DOHH2 (cell line): Measurements from ENCODE around the gene MAP4K4.

Experiments used
- H3F3A ChIP-seq: fragments of 200-600 bp; sonication (generic), shearing (Covaris generic); 2 replicates; pipeline ENCODE4 v1.6.0; 2016; ENCODE audit warnings: antibody characterized with exemption, mild to moderate bottlenecking; ENCODE audit not compliant: control insufficient read depth, insufficient read depth
- H3K27ac ChIP-seq: fragments of 200-600 bp; sonication (generic); 2 replicates; pipeline ENCODE4 v1.5.1; 2014; ENCODE audit warnings: low read depth, mild to moderate bottlenecking, low read length, moderate library complexity
- H3K27me3 ChIP-seq: fragments of 200-600 bp; sonication (generic); 2 replicates; pipeline ENCODE4 v1.6.1; 2014; ENCODE audit warnings: mild to moderate bottlenecking, low read length, mixed read lengths; ENCODE audit not compliant: control insufficient read depth
- H3K36me3 ChIP-seq: fragments of 200-600 bp; sonication (generic); 2 replicates; pipeline ENCODE4 v1.6.1; 2014; ENCODE audit warnings: mild to moderate bottlenecking, low read length, moderate library complexity, mixed read lengths; ENCODE audit not compliant: control insufficient read depth
- H3K4me1 ChIP-seq: fragments of 200-600 bp; sonication (generic); 2 replicates; pipeline ENCODE4 v1.6.1; 2014; ENCODE audit warnings: mild to moderate bottlenecking, low read length, mixed read lengths; ENCODE audit not compliant: control insufficient read depth
- H3K4me2 ChIP-seq: fragments of 200-600 bp; sonication (generic); 2 replicates; pipeline ENCODE4 v1.6.0; 2014; ENCODE audit warnings: mild to moderate bottlenecking, low read length, moderate library complexity
- H3K4me3 ChIP-seq: fragments of 200-600 bp; sonication (generic); 2 replicates; pipeline ENCODE4 v1.5.1; 2014; ENCODE audit warnings: mild to moderate bottlenecking, low read length, mixed read lengths
- H3K79me2 ChIP-seq: fragments of 200-600 bp; sonication (generic); 2 replicates; pipeline ENCODE4 v1.6.1; 2014; ENCODE audit warnings: mild to moderate bottlenecking, low read length, mixed read lengths; ENCODE audit not compliant: control insufficient read depth
- H3K9me2 ChIP-seq: fragments of 200-600 bp; sonication (generic); replicated peaks from 2 replicates; pipeline ENCODE4 v1.6.1; 2014; ENCODE audit warnings: mild to moderate bottlenecking, low read length, mixed read lengths; ENCODE audit not compliant: control insufficient read depth
- H3K9me3 ChIP-seq: fragments of 200-600 bp; sonication (generic); 2 replicates; pipeline ENCODE4 v1.6.1; 2014; ENCODE audit warnings: antibody characterized with exemption, low read length, mixed read lengths; ENCODE audit not compliant: control insufficient read depth, insufficient read depth
- H4K20me1 ChIP-seq: fragments of 200-600 bp; sonication (generic); 2 replicates; pipeline ENCODE4 v1.6.0; 2014; ENCODE audit warnings: low read depth, mild to moderate bottlenecking, antibody characterized with exemption, low read length, moderate library complexity; ENCODE audit not compliant: control insufficient read depth, insufficient read depth
- CTCF ChIP-seq: fragments of 200-600 bp; sonication (generic); IDR thresholded peaks from one replicate; pipeline ENCODE4 v1.5.1; 2014; ENCODE audit warnings: antibody characterized with exemption, mild to moderate bottlenecking, low read depth, low read length; ENCODE audit not compliant: poor library complexity, severe bottlenecking
- EZH2phosphoT487 ChIP-seq: fragments of 200-600 bp; sonication (generic); IDR thresholded peaks from 2 replicates; pipeline ENCODE4 v1.6.1; 2017; ENCODE audit warnings: borderline replicate concordance, mild to moderate bottlenecking, antibody characterized with exemption, low read length, moderate library complexity, mixed read lengths

The MAP4K4 gene

GRCh38 chr2:101802329-101802728 is 104.8 kb downstream of the MAP4K4 start:
- no peaks in the 10 kb centered on the region for H3F3A ChIP-seq
- peaks cover 84% of the 10 kb centered on the region for H3K79me2 ChIP-seq
- H3K9me2 ChIP-seq: no peaks in the 10 kb centered on the region
- no peaks in the 10 kb centered on the region for H3K27me3 ChIP-seq
- H3K4me3 ChIP-seq: no peak overlapping the region
- H3K4me1 ChIP-seq: peaks cover 28% of the 10 kb centered on the region
- no peak overlapping the region for H3K27ac ChIP-seq
- no peak for TF ChIP-seq CTCF
- TF ChIP-seq EZH2phosphoT487: no peak
- no peaks in the 10 kb centered on the region for H3K9me3 ChIP-seq
- peaks cover 3% of the 10 kb centered on the region; the same call in 1 of the 2 replicates for H4K20me1 ChIP-seq
- peaks cover 12% of the 10 kb centered on the region for H3K36me3 ChIP-seq
- H3K4me2 ChIP-seq: no peak overlapping the region

- Histone ChIP-seq H3K27me3 (no peaks in the 10 kb centered on the region), H3K4me2 (no peak overlapping the region), H3K27ac (no peak overlapping the region), H3K4me3 (no peak overlapping the region), H3K4me1 (peaks cover 31% of the 10 kb centered on the region), H4K20me1 (peaks cover 3% of the 10 kb centered on the region; the same call in 1 of the 2 replicates), H3K9me2 (no peaks in the 10 kb centered on the region), H3K36me3 (peaks cover 20% of the 10 kb centered on the region), H3K79me2 (peaks cover 88% of the 10 kb centered on the region), H3K9me3 (no peaks in the 10 kb centered on the region), H3F3A (no peaks in the 10 kb centered on the region)
- TF ChIP-seq EZH2phosphoT487: no peak
- TF ChIP-seq CTCF: no peak
Observed at GRCh38 chr2:101803128-101803527, 105.6 kb downstream of the MAP4K4 start.

- Histone ChIP-seq H3K4me2 (no peak overlapping the region), H3K36me3 (peaks cover 20% of the 10 kb centered on the region), H3K4me1 (peaks cover 34% of the 10 kb centered on the region), H3K4me3 (no peak overlapping the region), H3K9me2 (no peaks in the 10 kb centered on the region), H4K20me1 (peaks cover 1% of the 10 kb centered on the region; the same call in 1 of the 2 replicates), H3K9me3 (no peaks in the 10 kb centered on the region), H3K27ac (no peak overlapping the region), H3K79me2 (peaks cover 88% of the 10 kb centered on the region), H3F3A (peaks cover 4% of the 10 kb centered on the region; the same call in 1 of the 2 replicates), H3K27me3 (no peaks in the 10 kb centered on the region)
- no peak for TF ChIP-seq EZH2phosphoT487
Observed at GRCh38 chr2:101803945-101804696, 106.6 kb downstream of the MAP4K4 start.
